PC-9 (cell line): Measurements from ENCODE around the gene HEPACAM.

Experiments
- EZH2 ChIP-seq: fragments of 200-600 bp; sonication (generic); IDR thresholded peaks from 2 replicates; pipeline ENCODE4 v1.8.0; 2017; ENCODE audit warnings: antibody characterized with exemption, low read depth
- TF ChIP-seq, protein P1 (sequence below): fragments of 200-600 bp; sonication (generic); conservative IDR thresholded peaks from 2 replicates; pipeline ENCODE4 v1.6.1; 2017; ENCODE audit warnings: mixed run types, antibody characterized with exemption, mild to moderate bottlenecking, moderate library complexity

DNA sequence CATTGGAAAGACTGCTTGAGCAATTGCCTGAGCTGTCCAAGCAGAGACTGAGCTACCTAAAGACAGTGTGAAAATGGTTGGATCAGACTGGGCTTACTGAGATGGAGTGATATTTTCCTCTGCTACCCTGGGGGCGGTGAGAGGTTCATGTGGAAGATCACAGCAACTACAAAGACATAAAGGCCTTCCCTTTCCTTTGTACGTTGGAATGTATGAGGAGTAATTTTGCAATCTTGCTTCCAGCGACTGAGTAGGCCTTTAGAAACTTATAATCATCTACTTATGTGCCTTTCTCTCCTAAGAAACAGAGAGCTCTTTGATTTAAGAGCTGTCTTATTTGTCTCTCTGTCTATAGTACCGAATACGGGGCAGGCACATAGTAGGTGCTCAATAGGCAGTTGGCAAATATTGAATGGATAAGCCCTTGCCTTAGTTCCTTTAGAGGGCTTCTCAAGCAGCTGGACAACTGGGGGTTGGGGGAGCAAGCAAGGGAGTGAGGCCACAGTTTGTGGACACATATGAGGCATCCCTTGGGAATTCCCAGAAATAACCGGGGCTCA, 2.4 kb upstream of the HEPACAM start:
- TF ChIP-seq, protein P1, sequence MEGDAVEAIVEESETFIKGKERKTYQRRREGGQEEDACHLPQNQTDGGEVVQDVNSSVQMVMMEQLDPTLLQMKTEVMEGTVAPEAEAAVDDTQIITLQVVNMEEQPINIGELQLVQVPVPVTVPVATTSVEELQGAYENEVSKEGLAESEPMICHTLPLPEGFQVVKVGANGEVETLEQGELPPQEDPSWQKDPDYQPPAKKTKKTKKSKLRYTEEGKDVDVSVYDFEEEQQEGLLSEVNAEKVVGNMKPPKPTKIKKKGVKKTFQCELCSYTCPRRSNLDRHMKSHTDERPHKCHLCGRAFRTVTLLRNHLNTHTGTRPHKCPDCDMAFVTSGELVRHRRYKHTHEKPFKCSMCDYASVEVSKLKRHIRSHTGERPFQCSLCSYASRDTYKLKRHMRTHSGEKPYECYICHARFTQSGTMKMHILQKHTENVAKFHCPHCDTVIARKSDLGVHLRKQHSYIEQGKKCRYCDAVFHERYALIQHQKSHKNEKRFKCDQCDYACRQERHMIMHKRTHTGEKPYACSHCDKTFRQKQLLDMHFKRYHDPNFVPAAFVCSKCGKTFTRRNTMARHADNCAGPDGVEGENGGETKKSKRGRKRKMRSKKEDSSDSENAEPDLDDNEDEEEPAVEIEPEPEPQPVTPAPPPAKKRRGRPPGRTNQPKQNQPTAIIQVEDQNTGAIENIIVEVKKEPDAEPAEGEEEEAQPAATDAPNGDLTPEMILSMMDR, result no peak
- TF ChIP-seq EZH2, result no peak
